Suprapubic skin (tissue), 4 donors: ENCODE data around the gene NCOA6. TPM values are rescaled to one million over a fixed set of nuclear protein-coding genes. Genes with fewer than 3 reads are reported as not detected.

Experiments used
- DNase-seq, 2 donors: peaks; one replicate each; pipeline ENCODE4 v3.0.0-alpha.2; 2019; ENCODE audit warnings: low spot score in 2 of 2
- H3K27ac ChIP-seq: fragments of 200-600 bp; sonication (generic); one replicate; pipeline ENCODE4 v1.5.1; 2019
- H3K27me3 ChIP-seq: fragments of 200-600 bp; sonication (generic); one replicate; pipeline ENCODE4 v1.5.1; 2019
- H3K36me3 ChIP-seq: fragments of 200-600 bp; sonication (generic); one replicate; pipeline ENCODE4 v1.5.1; 2019
- H3K4me1 ChIP-seq: fragments of 200-600 bp; sonication (generic); one replicate; pipeline ENCODE4 v1.5.1; 2019
- H3K4me3 ChIP-seq: fragments of 200-600 bp; sonication (generic); one replicate; pipeline ENCODE4 v1.5.1; 2019; ENCODE audit warnings: mild to moderate bottlenecking
- H3K9me3 ChIP-seq: fragments of 200-600 bp; sonication (generic); one replicate; pipeline ENCODE4 v1.5.1; 2019
- CTCF ChIP-seq, 2 donors: fragments of 200-600 bp in 1 of 2; fragments of 450-650 bp in 1 of 2; sonication (generic) in 1 of 2; IDR thresholded peaks; one replicate each; pipeline ENCODE4 v1.5.1; 2016 to 2019; ENCODE audit warnings: antibody characterized with exemption in 2 of 2, mild to moderate bottlenecking in 1 of 2, moderate library complexity in 1 of 2
- EP300 ChIP-seq: sonication (generic); formaldehyde crosslinking; IDR thresholded peaks from one replicate; pipeline ENCODE4 v1.6.1; 2017; ENCODE audit warnings: antibody characterized with exemption
- POLR2A ChIP-seq, 2 donors: fragments of 450-650 bp; IDR thresholded peaks; one replicate each; pipeline ENCODE4 v1.6.1; 2017; ENCODE audit warnings: antibody characterized with exemption in 2 of 2, mild to moderate bottlenecking in 2 of 2, moderate library complexity in 2 of 2
- POLR2AphosphoS5 ChIP-seq, 3 donors: sonication (generic); formaldehyde crosslinking; IDR thresholded peaks; one replicate each; pipeline ENCODE4 v1.6.1; 2017; ENCODE audit warnings: antibody characterized with exemption in 3 of 3
- WGBS: methylation state at CpG from one replicate; pipeline ENCODE4 v1.1.5; 2018; 5-methylcytosine and 5-hydroxymethylcytosine counted together
- total RNA-seq, 4 donors: library from RNA; depleted of rRNA; stranded (reverse); fragments of >200 nt; gene quantifications; one replicate each; pipeline ENCODE4 v1.1.0, GENCODE V29; 2016

NCOA6 gene
- total RNA-seq, 4 donors from 2014 or later, result 27.7 to 48.4 (median 40.5) TPM

- no peak for DNase-seq
- no peak for TF ChIP-seq POLR2A (IDR thresholded peaks at IDR 0.05)
- no peak for TF ChIP-seq POLR2AphosphoS5 (IDR thresholded peaks at IDR 0.05)
- no peak for TF ChIP-seq EP300
- no peaks in the 10 kb centered on the region for H3K4me1 ChIP-seq
Observed at GRCh38 chr20:34806255-34806654, 19.2 kb downstream of the NCOA6 start.

GRCh38 chr20:34798871-34799270, 26.6 kb downstream of the NCOA6 start:
- H3K4me1 ChIP-seq, result peaks cover 9% of the 10 kb centered on the region
- DNase-seq, result no peak
- no peaks in the 10 kb centered on the region for H3K27me3 ChIP-seq
- H3K4me3 ChIP-seq, result no peak overlapping the region
- H3K36me3 ChIP-seq, result peaks cover 4% of the 10 kb centered on the region
- H3K27ac ChIP-seq, result no peak overlapping the region
- no peaks in the 10 kb centered on the region for H3K9me3 ChIP-seq
- TF ChIP-seq EP300 (no peak), POLR2AphosphoS5 (IDR thresholded peaks at IDR 0.05) (no peak), CTCF (IDR thresholded peaks at IDR 0.05) (no peak), POLR2A (IDR thresholded peaks at IDR 0.05) (no peak)

More at GRCh38 chr20:34806255-34806654, 19.2 kb downstream of the NCOA6 start:
- no peaks in the 10 kb centered on the region for H3K36me3 ChIP-seq
- H3K4me3 ChIP-seq, result no peak overlapping the region
- H3K9me3 ChIP-seq, result no peaks in the 10 kb centered on the region
- no peaks in the 10 kb centered on the region for H3K27me3 ChIP-seq
- H3K27ac ChIP-seq, result no peak overlapping the region

GRCh38 chr20:34798328-34798727, 27.1 kb downstream of the NCOA6 start:
- WGBS, result 63% methylated on average over 3 of the region's 3 CpGs
- DNase-seq, result no peak
- H3K9me3 ChIP-seq, result no peaks in the 10 kb centered on the region

GRCh38 chr20:34797012-34797995, 28.1 kb downstream of the NCOA6 start:
- Histone ChIP-seq H3K27me3 (no peaks in the 10 kb centered on the region), H3K4me3 (no peak overlapping the region), H3K4me1 (peaks cover 9% of the 10 kb centered on the region), H3K36me3 (peaks cover 4% of the 10 kb centered on the region), H3K27ac (no peak overlapping the region), H3K9me3 (no peaks in the 10 kb centered on the region)
- no peak for TF ChIP-seq POLR2AphosphoS5 (IDR thresholded peaks at IDR 0.05)
- TF ChIP-seq CTCF (IDR thresholded peaks at IDR 0.05), result no peak
- TF ChIP-seq POLR2A (IDR thresholded peaks at IDR 0.05), result no peak
- no peak for TF ChIP-seq EP300
- 95% methylated on average over 5 of the region's 8 CpGs for WGBS
- DNase-seq, result no peak

More at GRCh38 chr20:34798328-34798727, 27.1 kb downstream of the NCOA6 start:
- no peaks in the 10 kb centered on the region for H3K27me3 ChIP-seq
- no peak overlapping the region for H3K27ac ChIP-seq
- TF ChIP-seq POLR2A (IDR thresholded peaks at IDR 0.05) (no peak), EP300 (no peak), CTCF (IDR thresholded peaks at IDR 0.05) (no peak)
- H3K4me3 ChIP-seq, result no peak overlapping the region
- H3K4me1 ChIP-seq, result peaks cover 9% of the 10 kb centered on the region
- H3K36me3 ChIP-seq, result peaks cover 4% of the 10 kb centered on the region

- 90% methylated on average over 2 of the region's 2 CpGs for WGBS
- Histone ChIP-seq H3K9me3 (no peaks in the 10 kb centered on the region), H3K36me3 (peaks cover 12% of the 10 kb centered on the region)
Observed at GRCh38 chr20:34794006-34794585, 31.4 kb downstream of the NCOA6 start.

More at GRCh38 chr20:34794006-34794585, 31.4 kb downstream of the NCOA6 start:
- DNase-seq, result no peak
- TF ChIP-seq POLR2AphosphoS5 (IDR thresholded peaks at IDR 0.05) (no peak), POLR2A (IDR thresholded peaks at IDR 0.05) (no peak), CTCF (IDR thresholded peaks at IDR 0.05) (no peak)
- no peak overlapping the region for H3K27ac ChIP-seq
- H3K4me1 ChIP-seq, result peaks cover 12% of the 10 kb centered on the region
- H3K4me3 ChIP-seq, result no peak overlapping the region
- H3K27me3 ChIP-seq, result no peaks in the 10 kb centered on the region
